SH-SY5Y (cell line): ENCODE measurements around the gene EFHD2.

Experiments used
- GATA2 ChIP-seq: IDR thresholded peaks from 2 replicates; pipeline ENCODE4 v1.6.1; 2011; ENCODE audit warnings: mild to moderate bottlenecking, low read depth, low read length
- GATA3 ChIP-seq: IDR thresholded peaks from 2 replicates; pipeline ENCODE4 v1.6.1; 2011; ENCODE audit warnings: low read depth, mild to moderate bottlenecking, low read length, moderate library complexity

The EFHD2 gene

GRCh38 chr1:15428815-15429435 is 19.2 kb downstream of the EFHD2 start:
- TF ChIP-seq GATA2 (no peak), GATA3 (no peak)

- TF ChIP-seq GATA2 (no peak), GATA3 (no peak)
Observed at GRCh38 chr1:15429701-15430149, 20.0 kb downstream of the EFHD2 start.

- TF ChIP-seq GATA3 (no peak), GATA2 (no peak)
Observed at GRCh38 chr1:15430787-15431570, 21.3 kb downstream of the EFHD2 start.

- TF ChIP-seq GATA3 (no peak), GATA2 (no peak)
Observed at GRCh38 chr1:15431571-15431948, 21.9 kb downstream of the EFHD2 start.

GRCh38 chr1:15432324-15432723 is 22.6 kb downstream of the EFHD2 start:
- TF ChIP-seq GATA2 = no peak
- TF ChIP-seq GATA3 = no peak

DNA sequence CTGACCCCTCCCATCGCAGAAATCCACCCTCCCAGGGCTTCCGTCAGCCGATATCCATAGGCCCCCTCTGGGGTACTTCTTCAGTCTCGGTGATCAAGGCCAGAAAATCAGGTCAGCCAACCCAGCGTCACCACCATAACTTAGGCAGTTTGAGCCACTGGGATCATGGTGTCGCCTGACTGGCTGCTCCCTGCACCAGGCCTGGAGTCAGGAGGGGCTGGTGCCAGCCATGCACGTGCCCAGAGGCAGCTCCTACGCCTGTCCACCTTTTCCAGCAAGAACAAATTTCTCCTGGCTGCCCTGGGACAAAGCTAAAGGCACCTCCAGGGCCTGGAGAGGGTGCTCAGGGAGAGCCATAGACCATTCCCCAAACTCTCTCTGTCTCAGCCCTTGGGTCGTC is 23.8 kb downstream of the EFHD2 start:
- TF ChIP-seq GATA2 (no peak), GATA3 (no peak)

GRCh38 chr1:15435239-15436077 is 25.8 kb downstream of the EFHD2 start:
- no peak for TF ChIP-seq GATA3
- TF ChIP-seq GATA2 = no peak

DNA sequence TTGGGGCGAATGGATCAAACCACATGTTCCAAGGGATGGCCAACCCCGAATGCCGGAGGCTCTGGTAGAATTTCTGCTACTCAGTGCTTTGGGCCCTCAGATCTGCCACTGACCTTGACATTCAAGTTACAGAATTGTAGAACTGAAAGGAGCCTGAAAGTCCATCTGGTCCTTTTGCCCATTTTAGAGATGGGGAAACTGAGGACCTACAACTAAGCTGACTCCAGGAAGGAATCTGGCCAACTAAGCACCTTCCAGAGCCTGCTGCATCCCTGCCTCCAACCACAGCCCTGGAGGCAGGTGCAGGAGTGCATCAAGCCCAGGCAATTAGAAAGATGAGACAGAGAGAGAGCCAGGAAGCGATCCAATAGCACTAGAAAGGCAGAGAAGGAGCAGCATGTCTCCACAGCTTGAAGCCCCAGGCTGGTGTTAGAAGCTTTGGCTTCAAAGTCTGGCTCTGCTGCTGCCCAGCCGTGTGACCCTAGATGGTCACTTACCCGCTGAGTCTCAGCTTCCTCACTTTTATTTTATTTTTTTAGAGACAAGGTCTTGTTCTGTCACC is 27.3 kb downstream of the EFHD2 start:
- TF ChIP-seq GATA2 (no peak), GATA3 (no peak)

GRCh38 chr1:15439325-15439724 is 29.6 kb downstream of the EFHD2 start:
- TF ChIP-seq GATA2 = no peak
- no peak for TF ChIP-seq GATA3

DNA sequence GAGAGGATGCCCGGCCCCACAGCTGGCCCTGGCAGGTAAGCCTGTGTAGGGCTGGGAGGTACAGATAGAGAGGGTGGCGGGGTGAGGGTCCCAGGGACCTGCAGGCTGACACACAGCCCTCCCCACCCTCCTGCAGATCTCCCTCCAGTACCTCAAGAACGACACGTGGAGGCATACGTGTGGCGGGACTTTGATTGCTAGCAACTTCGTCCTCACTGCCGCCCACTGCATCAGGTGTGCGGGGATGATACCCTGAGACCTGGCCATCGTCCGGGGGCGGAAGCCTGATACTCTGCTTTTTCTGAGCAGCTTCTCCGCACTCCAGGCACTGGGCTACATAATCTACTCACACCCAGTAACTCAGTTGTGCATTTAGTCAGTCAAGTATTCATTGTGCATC is 30.7 kb downstream of the EFHD2 start:
- no peak for TF ChIP-seq GATA2
- no peak for TF ChIP-seq GATA3

- TF ChIP-seq GATA3 (no peak), GATA2 (no peak)
Observed at GRCh38 chr1:15441247-15441646, 31.6 kb downstream of the EFHD2 start.

DNA sequence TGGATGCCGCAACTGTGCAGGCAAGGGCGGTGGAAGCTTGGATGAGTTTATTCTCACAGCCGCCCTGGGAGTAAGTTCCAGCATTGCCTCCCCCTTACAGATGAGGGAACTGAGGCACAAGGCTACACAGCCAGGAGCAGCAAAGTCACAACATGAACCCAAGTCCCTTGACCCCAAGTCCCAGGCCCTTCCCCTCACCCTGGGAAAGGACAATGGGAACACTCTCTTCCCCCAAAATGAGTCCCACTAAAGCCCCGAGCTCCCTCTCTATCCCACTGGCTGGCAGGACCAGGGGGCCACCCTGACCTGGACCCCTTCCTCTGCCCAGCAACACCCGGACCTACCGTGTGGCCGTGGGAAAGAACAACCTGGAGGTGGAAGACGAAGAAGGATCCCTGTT is 32.4 kb downstream of the EFHD2 start:
- no peak for TF ChIP-seq GATA3
- TF ChIP-seq GATA2 = no peak

- TF ChIP-seq GATA3 = no peak
- no peak for TF ChIP-seq GATA2
Observed at GRCh38 chr1:15442759-15443158, 33.1 kb downstream of the EFHD2 start.

DNA sequence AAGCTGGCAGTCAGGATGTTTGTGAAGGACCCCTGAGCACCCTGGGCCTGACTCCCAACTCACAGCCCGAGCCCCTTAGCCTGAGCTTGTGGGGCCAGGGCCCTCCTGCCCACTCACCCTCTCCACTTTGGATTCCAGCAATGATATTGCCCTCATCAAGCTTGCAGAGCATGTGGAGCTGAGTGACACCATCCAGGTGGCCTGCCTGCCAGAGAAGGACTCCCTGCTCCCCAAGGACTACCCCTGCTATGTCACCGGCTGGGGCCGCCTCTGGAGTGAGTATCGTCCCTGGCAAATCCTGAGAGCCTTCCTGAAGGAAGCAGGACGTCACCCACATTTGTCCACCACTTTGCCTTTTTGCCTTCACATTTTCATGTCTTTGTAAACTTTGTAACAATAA is 33.6 kb downstream of the EFHD2 start:
- no peak for TF ChIP-seq GATA3
- TF ChIP-seq GATA2 = no peak
